ENCODE results near the gene GATA3. TPM values are rescaled to one million over a fixed set of nuclear protein-coding genes. Genes with fewer than 3 reads are reported as not detected.

Gene GATA3
- total and polyA plus RNA-seq, 9 of the 15 experiments (the other 6 are each of a cell fraction or from before 2014, with no cell fraction given), result 0.01 to 0.24 (median 0.09) TPM; not detected in 6

- TF ChIP-seq VEZF1 (CRISPR knock-in tag; IDR thresholded peaks at IDR 0.05), result no peak
Observed at GRCh38 chr10:8056871-8057331, 2.4 kb downstream of the GATA3 start (continued).

- Histone ChIP-seq H3K9me3 (replicated peaks; ENCODE audit: control insufficient read depth, insufficient read depth, low read depth, low read length) (0 out of 2 replicates have a peak, but pooled peaks cover 2% of the 10 kb centered on the region), H3K4me3 (no peak overlapping the region), H3K9ac (ENCODE audit: insufficient read depth in 1 of 2, low read depth in 2 of 2, low read length in 2 of 2) (no peak overlapping the region; a peak in 1 of 4 replicates), H3K79me2 (ENCODE audit: control insufficient read depth, insufficient read depth, low read length) (no peaks in the 10 kb centered on the region), H4K20me1 (replicated peaks; ENCODE audit: control insufficient read depth, insufficient read depth, low read length) (no peaks in the 10 kb centered on the region), H3K27me3 (ENCODE audit: control insufficient read depth in 2 of 2, insufficient read depth in 2 of 2, low read length in 2 of 2) (peaks cover 28 to 53% of the 10 kb centered on the region in 2 experiments), H3K4me1 (replicated peaks in 1 of 2; ENCODE audit: control insufficient read depth in 2 of 2, insufficient read depth in 2 of 2, low read length in 2 of 2) (peaks cover 0 to 17% of the 10 kb centered on the region in 2 experiments; a peak in 3 of 5 replicates), H3K9me1 (ENCODE audit: control insufficient read depth, insufficient read depth, low read length) (no peaks in the 10 kb centered on the region), H3K36me3 (ENCODE audit: control insufficient read depth, insufficient read depth, low read length) (no peaks in the 10 kb centered on the region), H3K27ac (ENCODE audit: extremely low read depth, low read depth, low read length) (no peak overlapping the region), H3K4me2 (ENCODE audit: insufficient read depth, low read length) (no peak overlapping the region), H2AFZ (ENCODE audit: low read depth, low read length) (no peak overlapping the region)
- WGBS (ENCODE audit: insufficient coverage, low coverage, missing lambda C conversion rate), result 6% methylated on average over 11 of the region's 15 CpGs
- intact Hi-C loops (cut with micrococcal nuclease) (no loop called here), in situ Hi-C loops (cut with MboI) (no loop called here)
- FAIRE-seq, result no peak
- POLR2A ChIA-PET, result no interaction called here
- no peak for DNase-seq (ENCODE audit: extremely low read depth in 1 of 4, low spot score in 3 of 4)
- no peak for ATAC-seq
- CTCF ChIA-PET (ENCODE audit: low intra/inter-chr PET ratio), result no interaction called here
- no TSS peak for BruUV-seq (replicated peaks)
- no peak for TF ChIP-seq SMARCA5 (IDR thresholded peaks at IDR 0.05)
- TF ChIP-seq PKNOX1 (IDR thresholded peaks at IDR 0.05), result peak; percentile 37; the same call in 1 of the 2 replicates
- no peak for TF ChIP-seq THAP7 (CRISPR knock-in tag; IDR thresholded peaks at IDR 0.05)
- TF ChIP-seq MEIS2 (IDR thresholded peaks at IDR 0.05; ENCODE audit: partially characterized antibody), result peak; percentile 72
- no peak for TF ChIP-seq PBX2 (CRISPR knock-in tag; IDR thresholded peaks at IDR 0.05; ENCODE audit: low read depth)
- TF ChIP-seq PBX2 (tag; conservative IDR thresholded peaks at IDR 0.05; ENCODE audit: low read depth), result peak; percentile 72
- no peak for TF ChIP-seq ZNF76 (CRISPR knock-in tag; IDR thresholded peaks at IDR 0.05; ENCODE audit: borderline replicate concordance)
- no peak for TF ChIP-seq ELF4 (CRISPR knock-in tag; IDR thresholded peaks at IDR 0.05)
- no peak for TF ChIP-seq YBX1 (IDR thresholded peaks at IDR 0.05)
- no peak for TF ChIP-seq ZNF589 (CRISPR knock-in tag; IDR thresholded peaks at IDR 0.05; ENCODE audit: low read depth)
- no peak for TF ChIP-seq NFE2L1 (tag; IDR thresholded peaks at IDR 0.05; ENCODE audit: borderline replicate concordance, low read depth)
- TF ChIP-seq ZNF324 (CRISPR knock-in tag; IDR thresholded peaks at IDR 0.05), result no peak
- no peak for TF ChIP-seq ZNF41 (CRISPR knock-in tag; conservative IDR thresholded peaks at IDR 0.05)
- no peak for TF ChIP-seq CBX2 (IDR thresholded peaks at IDR 0.05; ENCODE audit: insufficient read depth, low read length, poor library complexity, severe bottlenecking)
Observed at GRCh38 chr10:8057636-8058273, 3.3 kb downstream of the GATA3 start.
